HFFc6 (cell line): ENCODE results near the gene DMXL1. TPM values are rescaled to one million over a fixed set of nuclear protein-coding genes. Genes with fewer than 3 reads are reported as not detected.
"Not testable (repeated sequence)": the region's sequence is repeated elsewhere in the genome, so short reads cannot be mapped to it uniquely, and the experiment has no call there.

ENCODE experiments used
- DNase-seq: peaks from one replicate; pipeline ENCODE4 v3.0.0-alpha.2; 2018
- H3K27ac Mint-ChIP-seq: 2 replicates; pipeline ENCODE4 v1.8.0; 2020; ENCODE audit warnings: mild to moderate bottlenecking, mixed read lengths
- H3K27me3 Mint-ChIP-seq: 2 replicates; pipeline ENCODE4 v1.8.0; 2021; ENCODE audit warnings: mild to moderate bottlenecking, moderate library complexity, mixed read lengths; ENCODE audit not compliant: insufficient read depth
- H3K36me3 Mint-ChIP-seq: 2 replicates; pipeline ENCODE4 v1.8.0; 2021; ENCODE audit warnings: low read depth, mixed read lengths
- H3K4me1 Mint-ChIP-seq: 2 replicates; pipeline ENCODE4 v1.8.0; 2020; ENCODE audit warnings: low read depth, mixed read lengths
- H3K4me3 Mint-ChIP-seq: 2 replicates; pipeline ENCODE4 v1.8.0; 2020; ENCODE audit warnings: mild to moderate bottlenecking, moderate library complexity, mixed read lengths
- H3K9me3 Mint-ChIP-seq: 2 replicates; pipeline ENCODE4 v1.8.0; 2020; ENCODE audit warnings: mild to moderate bottlenecking, mixed read lengths
- CTCF ChIP-seq: fragments of 200-600 bp; sonication (generic); IDR thresholded peaks from 2 replicates; pipeline ENCODE4 v1.5.0; 2021; ENCODE audit warnings: antibody characterized with exemption, mild to moderate bottlenecking
- total RNA-seq, 6 experiments: library from RNA; stranded (reverse); fragmentation: NEBNext Ultra II Directional; extraction: Animal tissue kit (Norgen Biotek cat#: 25700); gene quantifications; 2 replicates in 1 of 6; 3 replicates in 5 of 6; pipeline ENCODE4 v1.2.3, GENCODE V29; 2021

Gene DMXL1
- total RNA-seq, 6 experiments from 2014 or later = 19.8 to 23.1 (median 21.5) TPM

- no peak overlapping the region for H3K27ac Mint-ChIP-seq
- H3K4me3 Mint-ChIP-seq = no peak overlapping the region
- H3K27me3 Mint-ChIP-seq = no peaks in the 10 kb centered on the region; the same call in 1 of the 2 replicates
- 0 out of 2 replicates have a peak, but pooled peaks cover 6% of the 10 kb centered on the region for H3K36me3 Mint-ChIP-seq
- no peak for DNase-seq
- no peaks in the 10 kb centered on the region for H3K9me3 Mint-ChIP-seq
- TF ChIP-seq CTCF = no peak
- H3K4me1 Mint-ChIP-seq = no peaks in the 10 kb centered on the region
Observed at GRCh38 chr5:119229950-119230349, 159.1 kb downstream of the DMXL1 start.

GRCh38 chr5:119238265-119239118 is 167.6 kb downstream of the DMXL1 start:
- no peak for TF ChIP-seq CTCF
- Mint-ChIP-seq H3K36me3 (0 out of 2 replicates have a peak, but pooled peaks cover 6% of the 10 kb centered on the region), H3K4me3 (no peak overlapping the region)

GRCh38 chr5:119239119-119239417 is 168.2 kb downstream of the DMXL1 start:
- Mint-ChIP-seq H3K27ac (no peak overlapping the region), H3K4me3 (no peak overlapping the region), H3K4me1 (no peaks in the 10 kb centered on the region), H3K9me3 (no peaks in the 10 kb centered on the region), H3K27me3 (no peaks in the 10 kb centered on the region), H3K36me3 (0 out of 2 replicates have a peak, but pooled peaks cover 6% of the 10 kb centered on the region)
- TF ChIP-seq CTCF = no peak
- no peak for DNase-seq

More at GRCh38 chr5:119238265-119239118, 167.6 kb downstream of the DMXL1 start:
- no peak for DNase-seq
- Mint-ChIP-seq H3K4me1 (no peaks in the 10 kb centered on the region), H3K9me3 (no peaks in the 10 kb centered on the region), H3K27ac (no peak overlapping the region), H3K27me3 (no peaks in the 10 kb centered on the region)

- not testable (repeated sequence) for H3K4me3 Mint-ChIP-seq, H3K9me3 Mint-ChIP-seq, H3K27me3 Mint-ChIP-seq, H3K4me1 Mint-ChIP-seq, DNase-seq, H3K27ac Mint-ChIP-seq, H3K36me3 Mint-ChIP-seq
Observed at GRCh38 chr5:119239826-119240225, 168.9 kb downstream of the DMXL1 start.

- H3K27me3 Mint-ChIP-seq = no peaks in the 10 kb centered on the region
- no peak overlapping the region for H3K27ac Mint-ChIP-seq
Observed at GRCh38 chr5:119243888-119244287, 173.0 kb downstream of the DMXL1 start.

More at GRCh38 chr5:119243888-119244287, 173.0 kb downstream of the DMXL1 start:
- Mint-ChIP-seq H3K36me3 (no peaks in the 10 kb centered on the region), H3K4me3 (no peak overlapping the region), H3K4me1 (no peaks in the 10 kb centered on the region), H3K9me3 (no peaks in the 10 kb centered on the region)
- TF ChIP-seq CTCF = no peak
- DNase-seq = no peak
